Stimulated activated CD8-positive, alpha-beta memory T cell treated with anti-CD3 and anti-CD28 coated beads, Interleukin-4, amount 100 ng/mL, for 24 hours (primary cell): ENCODE results near the gene ZNRF3.
"Not testable (repeated sequence)": the region's sequence is repeated elsewhere in the genome, so short reads cannot be mapped to it uniquely, and the experiment has no call there.

Experiments used
- DNase-seq: peaks from one replicate; pipeline ENCODE4 v3.0.0-alpha.2; 2020; ENCODE audit warnings: low read depth

Gene ZNRF3

GRCh38 chr22:28985581-28986290, 102.4 kb downstream of the ZNRF3 start:
- no peak for DNase-seq

- no peak for DNase-seq
These were observed 103.0 kb downstream of the ZNRF3 start for GRCh38 chr22:28986366-28986765.

GRCh38 chr22:28988457-28988856, 105.1 kb downstream of the ZNRF3 start:
- no peak for DNase-seq

GRCh38 chr22:28989035-28989464, 105.7 kb downstream of the ZNRF3 start:
- DNase-seq = peak; percentile 5

- DNase-seq = no peak
These were observed 106.1 kb downstream of the ZNRF3 start for GRCh38 chr22:28989484-28989883.

- DNase-seq = no peak
These were observed 106.5 kb downstream of the ZNRF3 start for GRCh38 chr22:28989912-28990311.

- no peak for DNase-seq
These were observed 109.4 kb downstream of the ZNRF3 start for GRCh38 chr22:28992565-28993356.

GRCh38 chr22:28994522-28994921, 111.2 kb downstream of the ZNRF3 start:
- DNase-seq = no peak

- no peak for DNase-seq
These were observed 112.2 kb downstream of the ZNRF3 start for GRCh38 chr22:28995551-28995950.

GRCh38 chr22:28997342-28997741, 114.0 kb downstream of the ZNRF3 start:
- no peak for DNase-seq

- DNase-seq = no peak
These were observed 115.3 kb downstream of the ZNRF3 start for GRCh38 chr22:28998681-28999080.

GRCh38 chr22:28999510-28999909, 116.1 kb downstream of the ZNRF3 start:
- DNase-seq = no peak

GRCh38 chr22:28999919-29000556, 116.7 kb downstream of the ZNRF3 start:
- no peak for DNase-seq

- no peak for DNase-seq
These were observed 117.3 kb downstream of the ZNRF3 start for GRCh38 chr22:29000641-29001040.

GRCh38 chr22:29002603-29003002, 119.2 kb downstream of the ZNRF3 start:
- DNase-seq = no peak

- DNase-seq = no peak
These were observed 120.2 kb downstream of the ZNRF3 start for GRCh38 chr22:29003552-29003951.

GRCh38 chr22:29003975-29004646, 120.7 kb downstream of the ZNRF3 start:
- DNase-seq = no peak

- DNase-seq = no peak
These were observed 121.4 kb downstream of the ZNRF3 start for GRCh38 chr22:29004647-29005371.

GRCh38 chr22:29005754-29006153, 122.4 kb downstream of the ZNRF3 start:
- not testable (repeated sequence) for DNase-seq

- DNase-seq = no peak
These were observed 123.0 kb downstream of the ZNRF3 start for GRCh38 chr22:29006346-29006745.

- no peak for DNase-seq
These were observed 125.8 kb downstream of the ZNRF3 start for GRCh38 chr22:29009148-29009547.
